A673 (cell line): Measurements from ENCODE around the gene RAB24. TPM values are rescaled to one million over a fixed set of nuclear protein-coding genes. Genes with fewer than 3 reads are reported as not detected.
"Not testable (repeated sequence)": the region's sequence is repeated elsewhere in the genome, so short reads cannot be mapped to it uniquely, and the experiment has no call there.

Source experiments
- BruUV-seq: library from RNA; stranded (reverse); fragments of 400-500 nt; replicated peaks from 2 replicates; lab custom pipeline; 2021; lab: Mats Ljungman, UMichigan
- CTCF ChIA-PET: fragments of 300-600 bp; sonication (Branson Sonifier 250); formaldehyde crosslinking; loops from one replicate; lab custom pipeline; 2022; ENCODE audit warnings: antibody characterized with exemption; lab: Charles Lee
- POLR2A ChIA-PET: fragments of 300-600 bp; sonication (Branson Sonifier 250); formaldehyde crosslinking; loops from one replicate; lab custom pipeline; 2022; ENCODE audit warnings: antibody characterized with exemption; ENCODE audit not compliant: low non-redundant PET; lab: Charles Lee
- DNase-seq: peaks from one replicate; pipeline ENCODE4 v3.0.0-alpha.2; 2015; ENCODE audit warnings: low spot score
- H3K27ac ChIP-seq: fragments of 200-600 bp; sonication (generic); 2 replicates; pipeline ENCODE4 v1.5.1; 2016; ENCODE audit warnings: mixed run types, low read depth, mild to moderate bottlenecking, mixed read lengths, antibody characterized with exemption, low read length; ENCODE audit not compliant: poor library complexity, severe bottlenecking
- H3K27me3 ChIP-seq: fragments of 200-600 bp; sonication (generic); replicated peaks from 2 replicates; pipeline ENCODE4 v1.6.1; 2017; ENCODE audit warnings: mixed run types, low read depth, mild to moderate bottlenecking, mixed read lengths, antibody characterized with exemption, low read length; ENCODE audit not compliant: insufficient read depth, poor library complexity
- H3K36me3 ChIP-seq: fragments of 200-600 bp; sonication (generic); 2 replicates; pipeline ENCODE4 v1.6.1; 2016; ENCODE audit warnings: mixed run types, mild to moderate bottlenecking, mixed read lengths, antibody characterized with exemption, low read length; ENCODE audit not compliant: insufficient read depth, poor library complexity, severe bottlenecking
- H3K4me1 ChIP-seq: fragments of 200-600 bp; sonication (generic); 2 replicates; pipeline ENCODE4 v1.6.1; 2017; ENCODE audit warnings: mixed run types, mild to moderate bottlenecking, mixed read lengths, antibody characterized with exemption, low read length; ENCODE audit not compliant: insufficient read depth, poor library complexity, severe bottlenecking
- H3K4me3 ChIP-seq: fragments of 200-600 bp; sonication (generic); 2 replicates; pipeline ENCODE4 v1.5.1; 2016; ENCODE audit warnings: low read depth, mixed run types, mild to moderate bottlenecking, mixed read lengths, low read length; ENCODE audit not compliant: poor library complexity, severe bottlenecking
- H3K9me3 ChIP-seq: fragments of 200-600 bp; sonication (generic); 2 replicates; pipeline ENCODE4 v1.6.1; 2016; ENCODE audit warnings: mixed run types, low read depth, mild to moderate bottlenecking, mixed read lengths, antibody characterized with exemption, low read length; ENCODE audit not compliant: poor library complexity, severe bottlenecking
- EZH2 ChIP-seq: fragments of 200-600 bp; sonication (generic); IDR thresholded peaks from 2 replicates; pipeline ENCODE4 v1.6.1; 2017; ENCODE audit warnings: borderline replicate concordance, low read depth, mild to moderate bottlenecking, mixed read lengths, antibody characterized with exemption, low read length; ENCODE audit not compliant: poor library complexity, severe bottlenecking
- intact Hi-C: fragments of 100-400 bp; cut with micrococcal nuclease; formaldehyde crosslinking; loops from one replicate; pipeline ENCODE4 v1.10.0; 2022; ENCODE audit not compliant: unreplicated experiment
- total RNA-seq: library from RNA; stranded (reverse); gene quantifications from 2 replicates; pipeline ENCODE4 v1.2.3, GENCODE V29; 2021
- TF ChIP-seq, protein P1 (sequence below): fragments of 300-800, 200-600 bp; sonication (generic); conservative IDR thresholded peaks from 2 replicates; pipeline ENCODE4 v1.5.1; 2017; ENCODE audit warnings: low read depth, mild to moderate bottlenecking, antibody characterized with exemption, low read length, moderate library complexity, mixed read lengths

The RAB24 gene
- total RNA-seq, 1 experiment from 2014 or later, result 16.0 TPM

DNA sequence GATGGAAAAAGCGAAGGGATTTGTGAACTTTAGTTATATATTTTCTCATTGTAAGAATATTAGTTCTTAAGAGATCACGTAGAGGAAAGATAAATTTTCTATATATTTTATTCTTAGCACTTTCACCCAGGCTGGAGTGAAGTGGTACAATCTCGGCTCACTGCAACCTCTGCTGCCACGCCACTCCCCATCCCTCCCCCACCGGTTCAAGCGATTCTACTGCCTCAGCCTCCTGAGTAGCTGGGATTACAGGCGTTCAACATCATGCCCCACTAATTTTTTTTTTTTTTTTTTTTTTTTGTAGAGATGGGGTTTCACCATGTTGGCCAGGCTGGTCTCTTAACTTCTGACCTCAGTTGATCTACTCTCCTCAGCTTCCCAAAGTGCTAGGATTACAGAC is 42.6 kb downstream of the RAB24 start:
- H3K27ac ChIP-seq, result no peak overlapping the region
- peaks cover 31% of the 10 kb centered on the region for H3K36me3 ChIP-seq
- H3K4me1 ChIP-seq, result no peaks in the 10 kb centered on the region
- intact Hi-C loops, result no loop called here
- CTCF ChIA-PET, result interaction anchor here (0.6 kb wide), 1 partner anchor 49 kb away, joined by 4 read pairs; no protein-coding TSS in a partner anchor
- TF ChIP-seq, protein P1, sequence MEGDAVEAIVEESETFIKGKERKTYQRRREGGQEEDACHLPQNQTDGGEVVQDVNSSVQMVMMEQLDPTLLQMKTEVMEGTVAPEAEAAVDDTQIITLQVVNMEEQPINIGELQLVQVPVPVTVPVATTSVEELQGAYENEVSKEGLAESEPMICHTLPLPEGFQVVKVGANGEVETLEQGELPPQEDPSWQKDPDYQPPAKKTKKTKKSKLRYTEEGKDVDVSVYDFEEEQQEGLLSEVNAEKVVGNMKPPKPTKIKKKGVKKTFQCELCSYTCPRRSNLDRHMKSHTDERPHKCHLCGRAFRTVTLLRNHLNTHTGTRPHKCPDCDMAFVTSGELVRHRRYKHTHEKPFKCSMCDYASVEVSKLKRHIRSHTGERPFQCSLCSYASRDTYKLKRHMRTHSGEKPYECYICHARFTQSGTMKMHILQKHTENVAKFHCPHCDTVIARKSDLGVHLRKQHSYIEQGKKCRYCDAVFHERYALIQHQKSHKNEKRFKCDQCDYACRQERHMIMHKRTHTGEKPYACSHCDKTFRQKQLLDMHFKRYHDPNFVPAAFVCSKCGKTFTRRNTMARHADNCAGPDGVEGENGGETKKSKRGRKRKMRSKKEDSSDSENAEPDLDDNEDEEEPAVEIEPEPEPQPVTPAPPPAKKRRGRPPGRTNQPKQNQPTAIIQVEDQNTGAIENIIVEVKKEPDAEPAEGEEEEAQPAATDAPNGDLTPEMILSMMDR, result no peak
- TF ChIP-seq EZH2, result no peak
- no TSS peak for BruUV-seq
- H3K27me3 ChIP-seq, result no peaks in the 10 kb centered on the region
- no peak for DNase-seq
- no peak overlapping the region for H3K4me3 ChIP-seq
- POLR2A ChIA-PET, result no interaction called here
- no peaks in the 10 kb centered on the region for H3K9me3 ChIP-seq

DNA sequence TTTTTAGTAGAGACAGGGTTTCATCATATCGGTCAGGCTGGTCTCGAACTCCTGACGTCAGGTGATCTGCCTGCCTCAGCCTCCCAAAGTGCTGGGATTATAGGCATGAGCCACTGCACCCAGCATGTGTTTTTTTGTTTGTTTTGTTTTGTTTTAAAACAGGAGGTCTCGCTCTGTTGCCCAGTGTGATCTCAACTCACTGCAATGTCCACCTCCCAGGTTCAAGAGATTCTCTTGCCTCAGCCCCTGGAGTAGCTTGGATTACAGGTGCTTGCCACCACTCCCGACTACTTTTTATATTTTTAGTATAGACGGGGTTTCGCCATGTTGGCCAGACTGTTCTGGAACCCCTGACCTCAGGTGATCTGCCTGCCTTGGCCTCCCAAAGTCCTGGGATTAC is 44.8 kb downstream of the RAB24 start:
- H3K4me1 ChIP-seq, CTCF ChIA-PET, H3K27ac ChIP-seq, H3K27me3 ChIP-seq, intact Hi-C loops, H3K9me3 ChIP-seq, H3K4me3 ChIP-seq, BruUV-seq, DNase-seq: not testable (repeated sequence)
- H3K36me3 ChIP-seq, result peaks cover 42% of the 10 kb centered on the region
- POLR2A ChIA-PET, result interaction anchor here (0.6 kb wide), 1 partner anchor 122 kb away, joined by 6 read pairs; no protein-coding TSS in a partner anchor

DNA sequence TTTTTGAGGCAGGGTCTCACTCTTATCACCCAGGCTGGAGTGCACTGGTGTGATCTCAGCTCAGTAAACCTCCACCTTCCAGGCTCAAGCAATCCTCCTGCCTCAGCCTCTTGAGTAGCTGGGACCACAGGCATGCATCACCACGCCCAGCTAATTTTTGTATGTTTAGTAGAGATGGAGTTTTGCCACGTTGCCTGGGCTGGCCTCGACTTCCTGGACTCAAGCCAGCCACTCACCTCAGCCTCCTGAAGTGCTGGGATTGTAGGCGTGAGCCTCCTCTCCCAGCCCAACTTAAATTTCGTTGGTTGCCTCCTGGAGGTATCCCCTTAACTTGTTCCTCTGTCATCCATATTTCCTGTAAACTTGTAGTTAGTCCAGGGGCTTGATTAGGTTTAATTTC is 47.2 kb downstream of the RAB24 start:
- H3K4me1 ChIP-seq, result no peaks in the 10 kb centered on the region
- H3K4me3 ChIP-seq, result no peak overlapping the region
- H3K36me3 ChIP-seq, result peaks cover 48% of the 10 kb centered on the region
- no peak overlapping the region for H3K27ac ChIP-seq
- no peak for DNase-seq
- intact Hi-C loops, result no loop called here
- TF ChIP-seq, protein P1, result no peak
- TF ChIP-seq EZH2, result no peak
- ChIA-PET CTCF (no interaction called here), POLR2A (no interaction called here)
- H3K27me3 ChIP-seq, result no peaks in the 10 kb centered on the region
- BruUV-seq, result no TSS peak
- H3K9me3 ChIP-seq, result no peaks in the 10 kb centered on the region

DNA sequence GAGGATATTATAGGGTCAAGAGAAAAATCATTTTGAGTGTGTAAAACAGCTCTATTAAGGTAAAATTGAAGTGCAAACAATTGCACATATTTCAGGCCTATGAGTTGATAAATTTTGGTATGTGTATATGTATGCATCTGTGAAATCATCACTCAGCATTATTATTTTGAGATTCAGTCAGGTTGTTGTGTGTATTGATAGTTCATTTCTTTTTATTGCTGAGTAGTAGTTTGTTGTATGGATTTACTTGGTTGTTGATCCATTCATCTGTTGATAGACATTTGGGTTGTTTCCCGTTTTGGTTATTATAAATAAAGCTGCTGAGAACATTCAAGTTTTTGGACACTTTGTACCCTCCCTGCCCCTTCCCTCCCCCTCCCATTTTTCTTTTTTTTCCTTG is 50.3 kb downstream of the RAB24 start:
- no TSS peak for BruUV-seq
- peaks cover 45% of the 10 kb centered on the region for H3K36me3 ChIP-seq
- no peaks in the 10 kb centered on the region for H3K9me3 ChIP-seq
- TF ChIP-seq, protein P1, result no peak
- no peak for TF ChIP-seq EZH2
- no peak overlapping the region for H3K4me3 ChIP-seq
- no peaks in the 10 kb centered on the region for H3K4me1 ChIP-seq
- CTCF ChIA-PET, result no interaction called here
- H3K27me3 ChIP-seq, result no peaks in the 10 kb centered on the region
- POLR2A ChIA-PET, result no interaction called here
- no peak for DNase-seq
- intact Hi-C loops, result no loop called here
- no peak overlapping the region for H3K27ac ChIP-seq

Other genes with a start within 250 kb of the RAB24 start
- gene FGFR4, start 216.8 kb downstream of the RAB24 start, total RNA-seq, result 17.2 and 20.6 TPM in 2 replicates
- 74.3 and 76.6 TPM in 2 replicates for gene NSD1, start 169.9 kb downstream of the RAB24 start, total RNA-seq
- 169 and 194 TPM in 2 replicates for gene PRELID1, start 80 bp upstream of the RAB24 start, total RNA-seq
- gene MXD3, start 8.2 kb upstream of the RAB24 start, total RNA-seq, result 15.1 and 19.4 TPM in 2 replicates
- 97.7 and 98.4 TPM in 2 replicates for gene LMAN2, start 47.9 kb upstream of the RAB24 start, total RNA-seq
- 3.1 and 6.5 TPM in 2 replicates for gene RGS14, start 54.2 kb upstream of the RAB24 start, total RNA-seq
- not detected in 2 replicates for gene SLC34A1, start 80.7 kb upstream of the RAB24 start, total RNA-seq
- gene PFN3, start 96.9 kb upstream of the RAB24 start, total RNA-seq, result not detected in 2 replicates
- gene F12, start 105.8 kb upstream of the RAB24 start, total RNA-seq, result 0.81 TPM in 1 of 2 replicates, not detected in the other
- gene GRK6, start 123.0 kb upstream of the RAB24 start, total RNA-seq, result 32.1 and 38.1 TPM in 2 replicates
- 3.0 and 5.3 TPM in 2 replicates for gene PRR7, start 143.1 kb upstream of the RAB24 start, total RNA-seq
- 271 and 286 TPM in 2 replicates for gene DBN1, start 169.9 kb upstream of the RAB24 start, total RNA-seq
- gene PDLIM7, start 193.9 kb upstream of the RAB24 start, total RNA-seq, result 116 and 132 TPM in 2 replicates
- 13.1 and 15.0 TPM in 2 replicates for gene DOK3, start 206.1 kb upstream of the RAB24 start, total RNA-seq
- 82.3 and 87.7 TPM in 2 replicates for gene DDX41, start 213.2 kb upstream of the RAB24 start, total RNA-seq